Cardiac fibroblast (primary cell): Measurements from ENCODE around the gene FHL3.

ENCODE experiments used
- DNase-seq, 2 donors: peaks; one replicate each; pipeline versions ENCODE4 v3.0.0 to v3.0.0-alpha.2; 2010; ENCODE audit warnings: low read depth in 2 of 2
- H3K4me3 ChIP-seq, 2 donors: replicated peaks in 1 of 2; 1 replicate in 1 of 2; 2 replicates in 1 of 2; pipeline ENCODE4 v1.5.1; 2011; ENCODE audit warnings: low read depth in 2 of 2, low read length in 2 of 2, mild to moderate bottlenecking in 2 of 2, moderate library complexity in 1 of 2
- TF ChIP-seq, protein P1 (sequence below): IDR thresholded peaks from one replicate; pipeline ENCODE4 v1.5.1; 2011; ENCODE audit warnings: low read depth, mild to moderate bottlenecking, low read length, inconsistent platforms

The FHL3 gene

DNA sequence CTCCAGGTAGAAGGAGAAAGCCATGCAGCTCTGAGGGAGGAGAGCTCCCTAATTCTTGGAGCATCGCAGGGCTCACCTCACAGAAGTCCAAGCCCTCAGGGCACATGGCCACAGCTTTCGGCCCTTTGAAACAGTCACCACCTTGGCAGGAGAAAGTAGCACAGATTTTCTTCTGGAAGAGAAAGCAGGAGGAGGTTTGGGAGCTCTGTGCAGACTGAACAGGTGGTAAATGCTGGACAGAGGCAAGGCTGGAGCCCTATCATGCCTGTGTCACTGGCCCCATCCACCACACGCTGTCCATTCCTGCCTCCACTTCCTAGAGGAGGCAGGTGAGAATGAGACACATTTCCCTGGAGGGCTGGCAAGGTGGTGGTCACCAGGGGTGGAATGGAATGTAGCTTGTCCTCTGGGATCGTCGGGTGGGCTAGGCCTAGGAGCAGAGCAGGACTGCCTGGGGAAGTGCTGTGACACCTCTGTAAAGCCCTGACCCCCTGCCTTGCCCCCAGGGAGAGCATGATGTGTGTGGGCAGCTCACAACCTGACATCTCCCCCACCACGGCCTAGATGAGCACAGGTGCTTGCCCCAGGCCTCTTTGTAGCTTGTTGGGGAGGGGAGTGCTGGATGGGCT, 55.7 kb downstream of the FHL3 start:
- DNase-seq = no peak
- TF ChIP-seq, protein P1, sequence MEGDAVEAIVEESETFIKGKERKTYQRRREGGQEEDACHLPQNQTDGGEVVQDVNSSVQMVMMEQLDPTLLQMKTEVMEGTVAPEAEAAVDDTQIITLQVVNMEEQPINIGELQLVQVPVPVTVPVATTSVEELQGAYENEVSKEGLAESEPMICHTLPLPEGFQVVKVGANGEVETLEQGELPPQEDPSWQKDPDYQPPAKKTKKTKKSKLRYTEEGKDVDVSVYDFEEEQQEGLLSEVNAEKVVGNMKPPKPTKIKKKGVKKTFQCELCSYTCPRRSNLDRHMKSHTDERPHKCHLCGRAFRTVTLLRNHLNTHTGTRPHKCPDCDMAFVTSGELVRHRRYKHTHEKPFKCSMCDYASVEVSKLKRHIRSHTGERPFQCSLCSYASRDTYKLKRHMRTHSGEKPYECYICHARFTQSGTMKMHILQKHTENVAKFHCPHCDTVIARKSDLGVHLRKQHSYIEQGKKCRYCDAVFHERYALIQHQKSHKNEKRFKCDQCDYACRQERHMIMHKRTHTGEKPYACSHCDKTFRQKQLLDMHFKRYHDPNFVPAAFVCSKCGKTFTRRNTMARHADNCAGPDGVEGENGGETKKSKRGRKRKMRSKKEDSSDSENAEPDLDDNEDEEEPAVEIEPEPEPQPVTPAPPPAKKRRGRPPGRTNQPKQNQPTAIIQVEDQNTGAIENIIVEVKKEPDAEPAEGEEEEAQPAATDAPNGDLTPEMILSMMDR = no peak
- no peak overlapping the region for H3K4me3 ChIP-seq

DNA sequence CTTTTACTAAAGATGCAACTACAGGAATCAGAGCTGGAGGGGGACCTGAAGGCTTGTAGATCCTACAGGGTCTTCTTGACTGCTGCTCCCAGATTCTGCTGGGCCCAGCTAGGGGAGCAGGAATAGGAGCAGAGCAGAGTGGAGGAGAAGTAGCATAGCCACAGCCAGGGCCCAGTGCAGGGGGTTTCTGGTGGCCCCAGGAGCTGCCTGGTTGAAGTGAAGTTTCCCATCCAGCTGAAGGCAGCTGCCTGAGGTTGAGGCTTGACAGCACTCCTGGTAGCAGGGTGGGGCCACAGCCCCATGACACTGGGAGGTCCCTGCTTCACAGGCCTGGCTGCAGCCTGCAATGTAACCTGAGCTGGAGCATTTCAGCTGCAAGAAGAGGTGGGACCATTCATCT, 56.5 kb downstream of the FHL3 start:
- no peak overlapping the region for H3K4me3 ChIP-seq
- TF ChIP-seq, protein P1 = no peak
- DNase-seq = no peak

DNA sequence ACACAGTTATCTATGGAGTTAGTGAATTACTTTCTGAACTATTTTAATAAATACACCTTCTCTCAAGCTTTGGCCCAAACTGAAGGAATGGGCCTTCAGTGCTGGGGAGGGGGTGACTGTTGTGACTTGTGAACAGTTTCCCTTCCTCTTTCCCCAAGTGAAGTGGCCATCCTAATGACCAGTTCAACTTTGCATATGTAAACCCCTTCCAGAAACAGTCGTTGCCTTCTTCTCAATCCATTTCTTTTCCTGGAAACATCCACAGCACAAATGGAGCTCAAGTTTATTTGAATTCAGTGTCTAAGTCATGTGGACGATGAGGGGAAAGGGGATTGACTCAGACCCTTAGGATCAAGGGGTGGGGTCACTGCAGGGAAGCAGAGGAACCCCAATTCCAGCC, 57.1 kb downstream of the FHL3 start:
- no peak overlapping the region for H3K4me3 ChIP-seq
- no peak for DNase-seq
- TF ChIP-seq, protein P1 = no peak

DNA sequence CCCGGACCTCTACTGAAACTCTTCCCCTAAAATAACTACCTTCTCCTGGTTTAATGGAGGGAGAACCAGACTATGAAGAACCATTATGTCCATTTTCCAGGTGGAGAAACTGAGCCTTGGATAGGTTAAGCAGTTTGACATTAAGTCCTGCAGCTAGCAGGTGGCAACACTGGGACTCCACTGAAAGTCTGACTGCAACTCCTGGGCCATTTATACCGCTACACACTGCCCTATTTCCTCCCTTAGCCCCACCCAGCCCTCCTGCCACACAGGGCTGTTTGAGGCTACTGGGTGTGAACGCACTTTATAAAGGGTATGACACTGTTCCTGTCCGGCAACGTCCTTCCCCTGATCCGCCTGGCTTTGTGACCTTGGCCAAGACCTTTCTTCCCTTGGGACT, 58.0 kb downstream of the FHL3 start:
- no peak for DNase-seq
- no peak overlapping the region for H3K4me3 ChIP-seq
- TF ChIP-seq, protein P1 = no peak
